Superior temporal gyrus (tissue), 1 donor: ENCODE data around the gene P3H2.

Source experiments
- DNase-seq: peaks from one replicate; pipeline ENCODE4 v3.0.0-alpha.2; 2016; ENCODE audit errors: extremely low spot score

Gene P3H2

GRCh38 chr3:190125436-190126068, 4.9 kb upstream of the P3H2 start:
- DNase-seq = no peak

- DNase-seq = no peak
Observed at GRCh38 chr3:190124067-190124466, 3.4 kb upstream of the P3H2 start.

GRCh38 chr3:190122198-190122771, 1.6 kb upstream of the P3H2 start:
- no peak for DNase-seq

GRCh38 chr3:190121383-190121782, 686 bp upstream of the P3H2 start:
- no peak for DNase-seq

GRCh38 chr3:190121061-190121377, 322 bp upstream of the P3H2 start:
- no peak for DNase-seq

GRCh38 chr3:190119461-190120268, 1.0 kb downstream of the P3H2 start:
- DNase-seq = no peak

GRCh38 chr3:190118438-190118837, 2.3 kb downstream of the P3H2 start:
- no peak for DNase-seq

GRCh38 chr3:190117981-190118380, 2.7 kb downstream of the P3H2 start:
- no peak for DNase-seq

- no peak for DNase-seq
Observed at GRCh38 chr3:190116551-190117067, 4.1 kb downstream of the P3H2 start.

GRCh38 chr3:190110826-190111225, 9.9 kb downstream of the P3H2 start:
- DNase-seq = no peak

GRCh38 chr3:190109441-190109840, 11.3 kb downstream of the P3H2 start:
- no peak for DNase-seq

- DNase-seq = no peak
Observed at GRCh38 chr3:190108804-190109203, 11.9 kb downstream of the P3H2 start.

- DNase-seq = no peak
Observed at GRCh38 chr3:190105876-190106275, 14.8 kb downstream of the P3H2 start.

GRCh38 chr3:190101320-190102011, 19.2 kb downstream of the P3H2 start:
- no peak for DNase-seq

GRCh38 chr3:190099099-190099498, 21.6 kb downstream of the P3H2 start:
- no peak for DNase-seq

- no peak for DNase-seq
Observed at GRCh38 chr3:190097617-190098016, 23.1 kb downstream of the P3H2 start.

- DNase-seq = no peak
Observed at GRCh38 chr3:190097025-190097424, 23.7 kb downstream of the P3H2 start.

GRCh38 chr3:190096345-190096744, 24.4 kb downstream of the P3H2 start:
- no peak for DNase-seq

- no peak for DNase-seq
Observed at GRCh38 chr3:190094160-190094718, 26.5 kb downstream of the P3H2 start.

- no peak for DNase-seq
Observed at GRCh38 chr3:190092250-190092649, 28.4 kb downstream of the P3H2 start.

GRCh38 chr3:190089711-190090110, 31.0 kb downstream of the P3H2 start:
- no peak for DNase-seq

- no peak for DNase-seq
Observed at GRCh38 chr3:190088890-190089289, 31.8 kb downstream of the P3H2 start.
